ENCODE data around the gene VSIG2. TPM values are rescaled to one million over a fixed set of nuclear protein-coding genes. Genes with fewer than 3 reads are reported as not detected.

The VSIG2 gene
- total RNA-seq, 1 experiment from 2014 or later, result not detected

- no peak for DNase-seq (ENCODE audit: low read depth)
Observed at GRCh38 chr11:124724979-124725718, 26.9 kb downstream of the VSIG2 start.

- no peak for DNase-seq (ENCODE audit: low read depth)
Observed at GRCh38 chr11:124722176-124722575, 29.9 kb downstream of the VSIG2 start.

- no peak for DNase-seq (ENCODE audit: low read depth)
Observed at GRCh38 chr11:124719534-124719933, 32.5 kb downstream of the VSIG2 start.

GRCh38 chr11:124718801-124719200, 33.3 kb downstream of the VSIG2 start:
- no peak for DNase-seq (ENCODE audit: low read depth)

- DNase-seq (ENCODE audit: low read depth), result peak; percentile 60
Observed at GRCh38 chr11:124717786-124718651, 34.0 kb downstream of the VSIG2 start.

- DNase-seq (ENCODE audit: low read depth), result no peak
Observed at GRCh38 chr11:124717421-124717785, 34.7 kb downstream of the VSIG2 start.

GRCh38 chr11:124716591-124716990, 35.5 kb downstream of the VSIG2 start:
- DNase-seq (ENCODE audit: low read depth), result peak; percentile 14

- DNase-seq (ENCODE audit: low read depth), result no peak
Observed at GRCh38 chr11:124712392-124712791, 39.7 kb downstream of the VSIG2 start.

GRCh38 chr11:124707829-124708228, 44.2 kb downstream of the VSIG2 start:
- DNase-seq (ENCODE audit: low read depth), result no peak

- DNase-seq (ENCODE audit: low read depth), result no peak
Observed at GRCh38 chr11:124700028-124700427, 52.0 kb downstream of the VSIG2 start.

GRCh38 chr11:124699547-124699946, 52.5 kb downstream of the VSIG2 start:
- no peak for DNase-seq (ENCODE audit: low read depth)

Other genes starting within 250 kb of the VSIG2 start
- gene OR8B12, start 208.6 kb downstream of the VSIG2 start, total RNA-seq (2014; rRNA removed; shearing (Covaris generic)), result not detected in 2 replicates
- not detected in 2 replicates for gene OR8A1, start 182.3 kb downstream of the VSIG2 start, total RNA-seq (2014; rRNA removed; shearing (Covaris generic))
- gene PANX3, start 140.8 kb downstream of the VSIG2 start, total RNA-seq (2014; rRNA removed; shearing (Covaris generic)), result not detected in 2 replicates
- gene TBRG1, start 129.4 kb downstream of the VSIG2 start, total RNA-seq (2014; rRNA removed; shearing (Covaris generic)), result 11.1 and 29.3 TPM in 2 replicates
- 3.7 and 4.1 TPM in 2 replicates for gene SIAE, start 78.5 kb downstream of the VSIG2 start, total RNA-seq (2014; rRNA removed; shearing (Covaris generic))
- gene SPA17, start 78.4 kb downstream of the VSIG2 start, total RNA-seq (2014; rRNA removed; shearing (Covaris generic)), result 30.5 and 50.9 TPM in 2 replicates
- gene NRGN, start 12.3 kb downstream of the VSIG2 start, total RNA-seq (2014; rRNA removed; shearing (Covaris generic)), result 2.7 and 3.4 TPM in 2 replicates
- gene ESAM, start 10.0 kb upstream of the VSIG2 start, total RNA-seq (2014; rRNA removed; shearing (Covaris generic)), result 0.15 and 0.34 TPM in 2 replicates
- gene MSANTD2, start 48.2 kb upstream of the VSIG2 start, total RNA-seq (2014; rRNA removed; shearing (Covaris generic)), result 15.9 and 23.5 TPM in 2 replicates
- gene ROBO3, start 113.2 kb upstream of the VSIG2 start, total RNA-seq (2014; rRNA removed; shearing (Covaris generic)), result 5.4 and 16.2 TPM in 2 replicates
- gene ROBO4, start 145.6 kb upstream of the VSIG2 start, total RNA-seq (2014; rRNA removed; shearing (Covaris generic)), result 0.69 and 3.6 TPM in 2 replicates
- not detected in 2 replicates for gene HEPN1, start 167.0 kb upstream of the VSIG2 start, total RNA-seq (2014; rRNA removed; shearing (Covaris generic))
- not detected in 2 replicates for gene HEPACAM, start 183.8 kb upstream of the VSIG2 start, total RNA-seq (2014; rRNA removed; shearing (Covaris generic))
- 5.8 and 7.3 TPM in 2 replicates for gene CCDC15, start 201.9 kb upstream of the VSIG2 start, total RNA-seq (2014; rRNA removed; shearing (Covaris generic))